GM12878 (cell line): ENCODE results near the gene TLR10. TPM values are rescaled to one million over a fixed set of nuclear protein-coding genes. Genes with fewer than 3 reads are reported as not detected.

Experiments used
- ATAC-seq: fragments of 200-7000 bp; cut with Tn5 transposase; 3 replicates; pipeline ENCODE4 v1.9.1; 2020; ENCODE audit warnings: mild to moderate bottlenecking, moderate library complexity
- BruUV-seq: library from RNA; stranded (reverse); fragments of 400-500 nt; replicated peaks from 2 replicates; lab custom pipeline; 2021; lab: Mats Ljungman, UMichigan
- CTCF ChIA-PET: fragments of 300-600 bp; sonication (Branson Sonifier 250); formaldehyde crosslinking; extraction: SDS; loops from one replicate; lab custom pipeline; 2021; ENCODE audit warnings: inconsistent platforms; lab: Yijun Ruan, JAX
- POLR2A ChIA-PET: fragments of 350-600 bp; formaldehyde crosslinking; extraction: SDS; loops from one replicate; lab custom pipeline; 2021; ENCODE audit warnings: inconsistent platforms; lab: Charles Lee
- RAD21 ChIA-PET: fragments of 300-600 bp; sonication (Branson Sonifier 250); formaldehyde crosslinking; loops from one replicate; lab custom pipeline; 2023; ENCODE audit warnings: antibody characterized with exemption; ENCODE audit not compliant: unreplicated experiment; lab: Charles Lee
- SMC1A ChIA-PET: fragments of 300-600 bp; sonication (Branson Sonifier 250); formaldehyde crosslinking; loops from one replicate; lab custom pipeline; 2023; ENCODE audit not compliant: unreplicated experiment, uncharacterized antibody; lab: Charles Lee
- DNase-seq: peaks from one replicate; pipeline ENCODE4 v3.0.0-alpha.2; 2011; ENCODE audit warnings: low read depth, low spot score
- FAIRE-seq: peaks from 3 replicates; lab custom pipeline; 2011; peaks lifted over from hg19 to GRCh38; lab: Jason Lieb, UNC
- H2AFZ ChIP-seq: 2 replicates; pipeline ENCODE4 v1.6.0; 2011; ENCODE audit warnings: low read depth, low read length, control low read depth; ENCODE audit not compliant: control insufficient read depth
- H3K27ac ChIP-seq: 2 replicates; pipeline ENCODE4 v1.5.1; 2011; ENCODE audit warnings: control low read depth; ENCODE audit not compliant: control insufficient read depth, insufficient read depth
- H3K27me3 ChIP-seq, 2 experiments: replicated peaks in 1 of 2; 2 replicates each; pipeline versions ENCODE4 v1.6.0 to v1.6.1; 2011; ENCODE audit warnings: low read length in 1 of 2; ENCODE audit not compliant: control insufficient read depth in 2 of 2, insufficient read depth in 2 of 2
- H3K36me3 ChIP-seq, 2 experiments: 2 replicates each; pipeline ENCODE4 v1.5.1; 2011; ENCODE audit warnings: low read length in 1 of 2; ENCODE audit not compliant: control insufficient read depth in 2 of 2, insufficient read depth in 2 of 2
- H3K4me1 ChIP-seq: 2 replicates; pipeline ENCODE4 v1.6.1; 2011; ENCODE audit warnings: mild to moderate bottlenecking, low read length, moderate library complexity, mixed read lengths; ENCODE audit not compliant: control insufficient read depth, insufficient read depth
- H3K4me2 ChIP-seq: 2 replicates; pipeline ENCODE4 v1.6.0; 2011; ENCODE audit warnings: control low read depth; ENCODE audit not compliant: control insufficient read depth, insufficient read depth
- H3K4me3 ChIP-seq: fragments of 200-600 bp; sonication (generic); 2 replicates; pipeline ENCODE4 v1.5.1; 2016
- H3K79me2 ChIP-seq: 2 replicates; pipeline ENCODE4 v1.6.0; 2011; ENCODE audit warnings: low read length; ENCODE audit not compliant: control insufficient read depth, insufficient read depth
- H3K9ac ChIP-seq: 2 replicates; pipeline ENCODE4 v1.8.0; 2011; ENCODE audit warnings: low read length, control low read depth, mixed read lengths; ENCODE audit not compliant: control insufficient read depth, insufficient read depth
- H3K9me3 ChIP-seq: replicated peaks from 3 replicates; pipeline ENCODE4 v1.5.1; 2011; ENCODE audit warnings: mild to moderate bottlenecking, low read length; ENCODE audit not compliant: control insufficient read depth, insufficient read depth
- H4K20me1 ChIP-seq: 2 replicates; pipeline ENCODE4 v1.6.0; 2011; ENCODE audit not compliant: control insufficient read depth, insufficient read depth
- IRF4 ChIP-seq: IDR thresholded peaks from 2 replicates; pipeline ENCODE4 v1.6.1; 2011; ENCODE audit warnings: low read depth, low read length
- JUNB ChIP-seq: IDR thresholded peaks from 2 replicates; pipeline ENCODE4 v1.6.1; 2016; ENCODE audit warnings: antibody characterized with exemption, mild to moderate bottlenecking
- NKRF ChIP-seq: fragments of 450-650 bp; conservative IDR thresholded peaks from 2 replicates; pipeline ENCODE4 v1.6.1; 2017; ENCODE audit warnings: mild to moderate bottlenecking, moderate library complexity
- POLR2AphosphoS5 ChIP-seq: IDR thresholded peaks from 2 replicates; pipeline ENCODE4 v1.6.1; 2011; ENCODE audit warnings: mild to moderate bottlenecking, low read length, inconsistent platforms
- RELB ChIP-seq: fragments of 450-650 bp; IDR thresholded peaks from 2 replicates; pipeline ENCODE4 v1.6.1; 2017; ENCODE audit warnings: low read depth, mild to moderate bottlenecking, moderate library complexity
- WGBS: methylation state at CpG from one replicate; pipeline ENCODE4 v1.1.6; 2016; ENCODE audit warnings: low lambda C conversion rate; ENCODE audit not compliant: insufficient replicate concordance, insufficient coverage; ENCODE audit errors: missing lambda C conversion rate; 5-methylcytosine and 5-hydroxymethylcytosine counted together
- in situ Hi-C: fragments of 300-500 bp; cut with MboI; formaldehyde crosslinking; loops from 9 replicates; pipeline ENCODE4 v1.14.3; 2018; ENCODE audit warnings: mixed read lengths
- intact Hi-C: fragments of 100-400 bp; cut with micrococcal nuclease; formaldehyde crosslinking; loops from one replicate; pipeline ENCODE4 v1.14.2; 2022; ENCODE audit not compliant: unreplicated experiment
- polyA plus RNA-seq, 11 experiments: library from polyadenylated mRNA; depleted of rRNA in 4 of 11; unstranded in 6 of 11; stranded (reverse) in 5 of 11; fragments of >200 nt; fragmentation: Nextera tagmentation in 4 of 11; fragmentation: Illumina TruSeq in 1 of 11; extraction: Ambion mirVana in 4 of 11; extraction: Trizol in 1 of 11; gene quantifications; 1 replicate in 1 of 11; 2 replicates in 10 of 11; pipeline versions ENCODE4 v1.2.1 to v1.2.3, GENCODE V29; 2011 to 2016; ENCODE audit warnings: inconsistent platforms in 2 of 11, missing spikeins in 2 of 11, low read depth in 1 of 11
- total RNA-seq, 4 experiments: library from RNA; depleted of rRNA in 3 of 4; stranded (reverse); fragments of >200 nt in 3 of 4; fragmentation: Illumina TruSeq in 1 of 4; extraction: Trizol in 1 of 4; gene quantifications; 2 replicates each; pipeline versions ENCODE4 v1.2.1 to v1.2.3, GENCODE V29; 2013 to 2021

TLR10 gene
- total and polyA plus RNA-seq, 10 of the 15 experiments (the other 5 are each of a cell fraction or from before 2014, with no cell fraction given), result 31.5 to 149 (median 64.9) TPM

GRCh38 chr4:38800961-38801450 is 18.2 kb upstream of the TLR10 start:
- FAIRE-seq (no peak), DNase-seq (no peak), ATAC-seq (no peak)
- in situ Hi-C loops (loop anchor here (25.0 kb wide), 1 partner anchor 1386 kb away; the partner anchor contains the start of gene RHOH), intact Hi-C loops (no loop called here)
- Histone ChIP-seq H3K4me3 (no peak overlapping the region), H3K27me3 (no peaks in the 10 kb centered on the region), H3K36me3 (peaks cover 4 to 26% of the 10 kb centered on the region in 2 experiments; a peak in 3 of 4 replicates), H3K9me3 (peaks cover 58% of the 10 kb centered on the region), H2AFZ (no peak overlapping the region), H4K20me1 (no peaks in the 10 kb centered on the region), H3K27ac (0 out of 2 replicates have a peak overlapping the region, but pooled peaks have one; percentile 15), H3K79me2 (peaks cover 29% of the 10 kb centered on the region), H3K4me2 (no peak overlapping the region), H3K4me1 (peaks cover 18% of the 10 kb centered on the region), H3K9ac (no peak overlapping the region)
- SMC1A ChIA-PET, result interaction anchor here (1.2 to 13.9 kb wide), 5 partner anchors 9 to 59 kb away, joined by 3 to 278 read pairs (median 107); partner anchors contain the start of gene TLR10
- CTCF ChIA-PET, result interaction anchor here (7.0 kb wide), 1 partner anchor 18 kb away, joined by 175 read pairs; the partner anchor contains the start of gene TLR10
- WGBS, result 99% methylated on average over 3 of the region's 3 CpGs
- POLR2A ChIA-PET, result interaction anchor here (0.5 to 6.8 kb wide), 5 partner anchors 11 to 39 kb away, joined by 3 to 110 read pairs (median 100); partner anchors contain the start of gene TLR10
- RAD21 ChIA-PET, result interaction anchor here (0.5 to 6.7 kb wide), 3 partner anchors 20 to 62 kb away, joined by 3 to 199 read pairs (median 10); partner anchors contain the start of gene TLR10
- no TSS peak for BruUV-seq
- TF ChIP-seq JUNB (peak; percentile 48), RELB (no peak)

- no TSS peak for BruUV-seq
- Histone ChIP-seq H3K36me3 (peaks cover 4 to 31% of the 10 kb centered on the region in 2 experiments; a peak in 3 of 4 replicates), H3K9me3 (peaks cover 65% of the 10 kb centered on the region), H3K27ac (no peak overlapping the region), H2AFZ (no peak overlapping the region), H4K20me1 (no peaks in the 10 kb centered on the region), H3K9ac (no peak overlapping the region), H3K27me3 (no peaks in the 10 kb centered on the region), H3K4me3 (no peak overlapping the region), H3K4me1 (peaks cover 15% of the 10 kb centered on the region), H3K4me2 (no peak overlapping the region), H3K79me2 (peaks cover 29% of the 10 kb centered on the region)
- CTCF ChIA-PET, result interaction anchor here (7.0 kb wide), 1 partner anchor 17 kb away, joined by 175 read pairs; the partner anchor contains the start of gene TLR10
- DNase-seq, result no peak
- no peak for FAIRE-seq
- RAD21 ChIA-PET, result interaction anchor here (0.5 to 6.7 kb wide), 3 partner anchors 19 to 63 kb away, joined by 3 to 199 read pairs (median 10); partner anchors contain the start of gene TLR10
- intact Hi-C loops (no loop called here), in situ Hi-C loops (loop anchor here (25.0 kb wide), 1 partner anchor 1387 kb away; the partner anchor contains the start of gene RHOH)
- TF ChIP-seq IRF4, result no peak
- no peak for TF ChIP-seq NKRF
- TF ChIP-seq POLR2AphosphoS5, result peak; percentile 49; the same call in 1 of the 2 replicates
- WGBS, result 98% methylated on average over 2 of the region's 2 CpGs
- no peak for ATAC-seq
- POLR2A ChIA-PET, result interaction anchor here (1.7 to 6.8 kb wide), 4 partner anchors 10 to 38 kb away, joined by 9 to 110 read pairs (median 104); partner anchors contain the start of gene TLR10
- SMC1A ChIA-PET, result interaction anchor here (1.2 to 13.9 kb wide), 5 partner anchors 8 to 60 kb away, joined by 3 to 278 read pairs (median 107); partner anchors contain the start of gene TLR10
Observed at GRCh38 chr4:38800366-38800765, 17.6 kb upstream of the TLR10 start.
